ENCODE data around the gene HOXA11.

The HOXA11 gene

GRCh38 chr7:27192546-27193334 is 7.7 kb upstream of the HOXA11 start:
- no peak for DNase-seq (ENCODE audit: low read depth in 3 of 3)

GRCh38 chr7:27191833-27192545 is 7.0 kb upstream of the HOXA11 start:
- DNase-seq (ENCODE audit: low read depth in 3 of 3): no peak

GRCh38 chr7:27191161-27191731 is 6.2 kb upstream of the HOXA11 start:
- no peak for DNase-seq (ENCODE audit: low read depth in 3 of 3)

- no peak for DNase-seq (ENCODE audit: low read depth in 3 of 3)
These were observed 5.1 kb upstream of the HOXA11 start for GRCh38 chr7:27189997-27190748.

- no peak for DNase-seq (ENCODE audit: low read depth in 3 of 3)
These were observed 4.4 kb upstream of the HOXA11 start for GRCh38 chr7:27189295-27189996.

GRCh38 chr7:27188386-27189294 is 3.6 kb upstream of the HOXA11 start:
- no peak for DNase-seq (ENCODE audit: low read depth in 3 of 3)

GRCh38 chr7:27187475-27188385 is 2.7 kb upstream of the HOXA11 start:
- no peak for DNase-seq (ENCODE audit: low read depth in 3 of 3)

GRCh38 chr7:27186668-27187474 is 1.8 kb upstream of the HOXA11 start:
- DNase-seq (ENCODE audit: low read depth in 3 of 3): no peak

GRCh38 chr7:27185854-27186667 is 1.0 kb upstream of the HOXA11 start:
- no peak for DNase-seq (ENCODE audit: low read depth in 3 of 3)

- DNase-seq (ENCODE audit: low read depth in 3 of 3): no peak
These were observed 557 bp downstream of the HOXA11 start for GRCh38 chr7:27184337-27185012.

GRCh38 chr7:27183682-27184336 is 1.2 kb downstream of the HOXA11 start:
- no peak for DNase-seq (ENCODE audit: low read depth in 3 of 3)

GRCh38 chr7:27182861-27183681 is 2.0 kb downstream of the HOXA11 start:
- DNase-seq (ENCODE audit: low read depth in 3 of 3): no peak

GRCh38 chr7:27182285-27182841 is 2.7 kb downstream of the HOXA11 start:
- DNase-seq (ENCODE audit: low read depth in 3 of 3): no peak

- no peak for DNase-seq (ENCODE audit: low read depth in 3 of 3)
These were observed 3.2 kb downstream of the HOXA11 start for GRCh38 chr7:27181795-27182275.

Measured in stimulated activated CD4-positive, alpha-beta T cell treated with anti-CD3 and anti-CD28 coated beads, TNF-alpha, amount 100 ng/mL, for 48 hours (primary cell).